Hematopoietic multipotent progenitor cell (in vitro differentiated cells): Measurements from ENCODE around the gene CBLL1. TPM values are rescaled to one million over a fixed set of nuclear protein-coding genes. Genes with fewer than 3 reads are reported as not detected.

ENCODE experiments used
- DNase-seq, 3 donors: peaks; one replicate each; pipeline ENCODE4 v3.0.0-alpha.2; 2011 to 2015; ENCODE audit warnings: low read depth in 2 of 3, low spot score in 2 of 3
- total RNA-seq: library from RNA; depleted of rRNA; stranded (reverse); fragments of >200 nt; gene quantifications from one replicate; pipeline ENCODE4 v1.2.3, GENCODE V29; 2012

Gene CBLL1
- total RNA-seq, 1 donor: 35.3 TPM

DNA sequence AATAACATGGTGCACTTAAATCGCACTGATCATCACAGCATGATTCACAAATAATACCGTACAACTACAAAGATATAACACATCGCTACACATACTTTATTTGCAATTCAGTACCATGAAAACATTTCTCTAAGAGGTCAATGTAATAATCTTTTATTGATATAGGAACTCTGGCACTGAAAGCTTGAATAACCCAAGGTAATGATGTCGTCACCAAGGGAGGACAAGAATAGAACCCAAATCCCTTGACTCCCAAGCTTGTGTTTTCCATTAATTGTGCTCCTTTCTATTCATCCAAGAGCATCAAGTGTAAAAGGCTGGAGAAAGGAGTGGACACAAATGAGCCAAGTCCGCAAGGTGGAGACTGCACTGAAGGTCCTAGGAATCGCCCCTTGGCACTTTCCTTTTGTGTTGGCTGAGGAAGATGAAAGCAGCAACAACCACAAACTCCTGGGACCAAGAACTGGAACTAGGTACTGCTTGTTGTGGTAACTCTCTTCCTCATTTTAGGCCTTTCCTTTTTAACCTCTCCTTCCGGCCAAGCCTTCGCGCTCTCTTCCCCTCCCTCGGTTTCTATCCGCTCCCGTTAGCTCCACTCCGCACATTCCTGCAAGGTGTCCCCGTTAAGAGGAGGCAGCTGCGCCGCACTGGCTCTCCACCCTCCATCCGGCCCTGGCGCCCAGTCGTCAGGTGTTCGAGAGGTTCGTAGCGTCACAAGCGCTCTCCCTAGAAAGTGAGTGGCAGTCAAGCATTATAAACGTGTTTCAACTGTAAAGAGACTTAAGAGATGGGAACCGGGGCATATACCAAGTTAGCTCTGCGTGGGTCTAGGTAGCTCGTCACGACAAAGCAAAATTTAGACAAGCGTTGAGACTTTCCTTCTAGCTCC lies 1.0 kb upstream of the CBLL1 start:
- peak in 1 of 3 donors; percentile 13 for DNase-seq

DNA sequence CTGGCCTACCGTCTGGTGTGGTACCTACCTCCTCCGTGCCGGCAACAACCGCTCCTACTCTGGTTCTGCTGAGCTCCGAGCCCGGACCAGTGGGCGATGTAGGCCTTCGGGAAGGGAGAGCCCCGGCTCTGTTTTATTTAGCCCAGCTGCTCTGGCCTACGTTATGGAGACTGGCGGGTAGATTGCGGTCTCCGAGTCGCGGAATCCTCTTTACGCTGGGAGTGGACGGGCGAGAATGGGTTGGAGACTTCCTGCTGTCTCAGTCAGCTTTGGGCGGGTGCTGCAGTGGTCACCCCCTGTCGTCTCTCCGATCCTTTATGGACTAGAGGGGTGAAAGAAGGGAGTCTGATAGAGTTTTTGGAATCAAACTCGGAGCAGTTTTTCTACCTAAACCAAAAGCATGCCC lies 406 bp downstream of the CBLL1 start:
- no peak for DNase-seq

DNA sequence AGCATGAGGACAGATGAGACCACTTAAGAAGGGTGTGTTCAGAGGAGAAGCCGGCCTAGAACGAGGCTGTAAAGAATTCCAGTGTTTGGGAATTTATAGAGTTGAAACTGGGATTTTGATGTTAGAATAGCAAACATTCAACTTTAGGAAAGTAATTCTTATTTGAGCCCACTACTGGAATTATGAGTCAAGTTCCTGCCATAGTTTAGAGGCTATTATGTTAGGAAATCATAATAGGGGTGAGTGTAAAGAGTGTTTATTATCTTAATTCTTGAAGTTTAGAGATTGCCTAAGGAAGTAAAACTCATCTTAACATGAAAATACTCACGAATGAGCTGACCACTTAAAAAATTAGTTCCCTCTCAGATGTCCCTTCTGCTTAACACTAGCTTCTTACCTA lies 2.1 kb downstream of the CBLL1 start:
- no peak for DNase-seq

DNA sequence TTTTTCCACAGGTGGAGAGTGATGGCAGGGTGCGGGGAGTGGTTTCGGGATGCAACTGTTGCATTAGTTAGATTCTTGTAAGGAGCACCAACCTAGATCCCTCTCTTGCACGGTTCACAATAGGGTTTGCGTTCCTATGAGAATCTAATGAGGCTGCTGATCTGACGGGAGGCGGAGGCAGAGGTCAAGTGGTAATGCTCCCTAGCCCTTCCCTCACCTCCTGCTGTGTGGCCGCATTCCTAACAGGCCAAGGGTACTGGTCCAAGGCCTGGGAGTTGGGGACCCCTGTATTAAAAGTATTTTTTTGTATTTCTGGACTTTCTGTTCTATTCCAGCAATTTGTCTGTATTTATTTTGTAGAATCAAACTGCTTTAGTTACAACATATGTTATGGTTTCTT lies 7.2 kb downstream of the CBLL1 start:
- DNase-seq: no peak

DNA sequence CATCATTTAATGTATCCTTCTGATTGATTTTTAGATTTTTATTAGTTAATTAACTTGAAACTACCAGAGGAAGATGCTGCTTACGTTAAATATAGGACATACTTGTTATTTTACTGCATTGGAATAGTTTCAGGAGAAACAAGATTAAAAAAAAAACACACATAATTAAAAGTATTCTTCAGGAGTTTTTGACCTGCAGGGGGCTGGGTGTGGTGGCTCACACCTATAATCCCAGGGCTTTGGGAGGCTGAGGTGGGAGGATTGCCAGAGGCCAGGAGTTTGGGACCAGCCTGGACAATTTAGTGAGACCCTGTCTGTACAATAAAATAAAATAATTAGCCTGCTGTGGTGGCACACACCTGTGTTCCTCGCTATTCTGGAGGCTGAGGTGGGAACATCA lies 10.7 kb downstream of the CBLL1 start:
- DNase-seq: no peak

DNA sequence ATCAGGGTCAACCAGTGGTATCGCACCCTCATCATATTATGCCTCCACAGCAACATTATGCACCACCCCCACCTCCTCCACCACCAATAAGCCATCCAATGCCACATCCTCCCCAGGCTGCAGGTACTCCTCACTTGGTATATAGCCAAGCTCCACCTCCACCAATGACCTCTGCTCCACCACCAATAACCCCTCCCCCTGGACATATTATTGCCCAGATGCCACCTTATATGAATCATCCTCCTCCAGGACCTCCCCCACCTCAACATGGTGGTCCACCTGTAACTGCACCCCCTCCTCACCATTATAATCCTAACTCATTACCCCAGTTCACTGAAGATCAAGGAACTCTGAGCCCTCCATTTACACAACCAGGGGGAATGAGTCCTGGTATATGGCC lies 14.7 kb downstream of the CBLL1 start:
- no peak for DNase-seq

DNA sequence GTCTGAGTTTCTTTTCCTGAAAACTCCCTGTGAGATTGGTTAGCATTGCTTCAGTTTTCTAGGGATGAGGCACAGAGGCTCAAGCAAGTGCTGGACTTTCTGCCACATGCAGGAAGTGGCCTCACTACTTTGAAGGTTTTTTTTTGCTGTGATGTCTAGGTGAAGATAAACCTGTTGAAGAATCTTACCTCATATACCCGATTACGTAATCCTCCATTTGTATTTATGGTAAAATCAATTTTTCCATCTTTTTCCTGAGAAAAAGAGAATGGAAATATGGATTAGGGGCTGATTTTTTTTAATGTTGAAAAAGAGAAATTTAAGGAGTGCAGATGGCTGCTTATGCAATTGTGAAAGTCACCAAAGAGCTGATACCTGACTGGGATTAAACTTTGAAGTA lies 23.4 kb downstream of the CBLL1 start:
- no peak for DNase-seq

DNA sequence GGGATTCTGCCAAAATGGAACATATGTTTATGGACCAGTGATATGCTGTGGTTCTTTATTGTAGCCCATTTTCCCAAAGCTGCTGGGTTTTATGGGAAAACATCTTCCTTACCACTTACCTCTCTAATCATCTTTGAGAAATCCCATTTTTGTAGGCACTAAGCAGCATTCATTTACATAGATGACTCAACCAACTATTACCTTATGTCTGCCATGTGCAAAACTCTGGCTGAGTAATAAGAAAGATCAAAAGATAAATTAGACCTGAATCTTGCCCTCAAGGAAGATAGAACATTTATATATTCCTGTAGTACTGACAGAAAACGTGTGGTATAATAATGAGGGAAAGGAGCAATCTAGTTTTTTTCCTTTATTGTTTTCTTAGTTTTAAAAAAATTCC lies 24.3 kb downstream of the CBLL1 start:
- no peak for DNase-seq

DNA sequence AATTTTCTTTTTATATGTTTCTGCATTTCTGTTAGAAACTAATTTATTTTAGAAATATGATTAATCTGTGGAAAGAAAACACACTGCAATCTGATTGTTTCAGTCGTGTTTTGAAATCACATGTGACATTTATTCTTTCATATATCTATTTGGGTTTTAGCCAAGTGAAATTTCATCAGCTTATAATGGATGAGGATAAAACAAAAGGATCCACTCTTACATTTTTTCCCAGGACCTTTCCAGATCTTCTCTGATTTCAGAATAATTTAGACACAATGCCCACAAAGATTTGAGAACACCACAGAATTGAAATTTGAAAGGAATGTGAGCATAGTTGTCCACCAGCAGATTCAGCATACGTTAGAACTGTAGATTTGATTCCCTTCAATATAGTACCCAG lies 29.1 kb downstream of the CBLL1 start:
- no peak for DNase-seq

DNA sequence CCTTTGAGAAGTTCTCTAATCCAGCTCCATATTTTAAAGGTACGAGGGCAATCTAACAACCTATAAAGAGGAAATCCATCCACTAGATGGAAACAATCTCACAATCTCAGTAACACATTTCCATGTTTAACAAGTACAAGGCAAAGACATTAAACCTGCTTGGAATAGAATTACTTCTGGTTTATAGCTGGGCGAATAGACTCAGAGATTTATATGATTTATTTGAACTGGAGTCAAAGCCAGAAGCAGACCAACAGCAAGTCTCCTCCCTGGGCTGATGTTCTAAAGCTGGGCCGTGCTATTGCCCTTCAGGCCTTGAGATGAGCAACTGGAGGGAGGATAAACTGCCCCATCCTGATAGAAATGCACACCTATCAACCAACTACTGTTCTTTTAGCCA lies 33.8 kb downstream of the CBLL1 start:
- no peak for DNase-seq

DNA sequence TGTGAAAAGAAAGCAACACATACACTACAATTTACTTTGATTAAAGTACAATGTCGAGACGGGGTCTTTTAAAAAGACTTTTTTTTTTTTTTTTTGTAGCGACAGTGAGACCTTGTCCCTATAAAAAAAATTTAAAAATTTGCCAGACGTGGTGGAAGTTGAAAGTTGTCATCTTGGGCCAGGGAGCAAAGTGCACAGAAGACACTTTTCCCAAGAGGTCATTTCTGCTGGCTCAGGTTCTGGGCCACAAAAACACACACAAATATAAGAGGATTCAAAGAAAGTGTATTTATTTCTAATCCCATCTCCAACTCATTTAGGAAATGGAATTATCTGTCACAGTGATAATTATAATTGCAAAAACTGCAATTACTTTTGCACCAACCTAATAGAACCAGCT lies 34.3 kb downstream of the CBLL1 start:
- no peak for DNase-seq

DNA sequence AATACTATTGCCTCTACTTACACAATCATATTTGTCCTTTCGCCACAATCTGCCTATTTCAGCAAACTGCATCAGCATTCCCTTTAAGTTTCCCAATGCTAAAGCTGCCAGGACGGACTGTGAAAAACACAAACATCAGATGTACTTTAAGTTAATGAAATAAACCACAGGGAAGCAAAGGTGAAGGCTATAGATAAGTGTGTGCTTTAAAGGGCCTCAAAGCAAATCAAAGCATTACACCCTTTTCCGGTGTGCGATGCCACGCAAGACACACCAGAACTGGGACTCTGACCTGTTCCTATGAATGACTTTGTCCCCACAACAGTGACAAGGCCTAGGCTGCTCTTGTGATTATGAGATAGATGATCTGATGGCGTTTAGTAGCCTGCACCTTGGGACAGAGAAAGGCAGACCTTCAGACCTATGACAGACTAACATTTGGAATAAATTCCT lies 35.7 kb downstream of the CBLL1 start:
- peak in 1 of 3 donors; percentile 3 for DNase-seq

DNA sequence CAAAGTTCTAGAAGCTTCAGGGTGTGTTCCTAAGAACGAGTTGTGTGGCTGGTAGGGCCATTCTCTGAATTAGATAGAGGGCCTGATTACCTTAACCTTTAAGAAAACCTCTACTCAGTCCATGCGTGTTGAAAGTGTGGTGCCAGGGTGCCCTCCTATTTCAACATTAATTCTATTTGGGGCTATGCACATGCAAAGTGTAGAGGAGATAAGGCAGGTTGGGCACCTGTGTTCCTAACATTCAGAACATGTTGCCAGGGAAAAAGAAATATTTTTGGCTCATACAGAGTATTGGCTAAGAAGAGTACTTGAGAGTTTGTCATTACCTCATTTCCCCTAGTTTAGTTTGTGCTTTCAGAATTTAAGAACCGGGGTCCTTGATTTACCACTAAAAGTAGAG lies 38.4 kb downstream of the CBLL1 start:
- DNase-seq: no peak

DNA sequence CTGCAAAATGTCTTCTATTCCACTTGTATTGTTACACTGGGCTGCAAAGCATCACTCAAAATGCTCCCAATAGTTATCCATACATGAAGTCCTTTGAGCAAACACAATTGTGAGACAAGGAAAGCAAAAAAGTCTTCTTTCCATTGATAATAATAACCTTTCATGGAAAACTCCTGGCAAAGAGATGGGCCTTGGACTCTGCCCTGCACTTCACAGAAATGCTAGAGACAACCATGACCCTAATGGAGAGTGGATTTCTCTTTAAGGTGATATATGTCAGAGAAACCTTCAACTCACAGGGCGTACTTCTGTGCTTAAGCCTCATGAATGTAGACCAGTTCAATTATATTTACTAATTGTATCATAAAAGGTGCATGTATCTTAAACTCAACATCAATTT lies 39.7 kb downstream of the CBLL1 start:
- no peak for DNase-seq

DNA sequence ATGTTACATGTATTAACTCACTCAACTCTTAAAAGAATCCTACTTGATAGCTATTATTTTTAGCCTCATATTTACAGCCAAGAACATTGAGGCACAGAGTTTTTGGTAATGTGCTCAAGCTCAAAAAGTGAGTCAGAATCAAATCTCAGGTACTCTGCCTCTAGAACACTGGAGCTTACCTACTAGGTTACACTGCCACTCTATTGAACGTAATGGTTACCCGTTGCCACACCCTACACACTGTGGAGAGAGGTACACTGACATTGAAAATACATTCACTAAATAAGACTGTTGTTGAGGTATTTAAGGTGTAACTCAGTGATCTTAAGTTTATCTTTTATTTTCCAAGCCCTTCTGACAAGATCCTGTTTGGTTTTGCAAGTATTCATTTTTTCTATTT lies 41.2 kb downstream of the CBLL1 start:
- no peak for DNase-seq

DNA sequence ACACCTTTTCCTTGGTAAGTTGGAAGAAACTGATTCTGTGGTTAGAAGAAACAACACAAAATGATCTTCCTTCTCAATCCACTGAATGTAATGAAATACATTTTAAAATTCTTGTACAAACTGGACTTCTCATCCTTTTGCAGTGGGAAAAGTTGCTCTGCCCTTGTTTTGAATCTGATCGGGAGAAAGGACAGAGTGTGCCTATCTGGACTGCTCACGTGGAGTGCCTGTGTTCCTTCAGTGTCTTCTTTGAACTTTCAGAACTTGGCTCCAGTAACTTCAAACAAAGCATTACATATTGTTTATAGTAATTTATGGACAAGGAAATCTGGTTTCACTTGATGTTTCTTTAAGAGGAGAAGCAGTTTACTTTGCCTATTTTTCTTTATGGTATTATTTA lies 42.0 kb downstream of the CBLL1 start:
- DNase-seq: no peak

DNA sequence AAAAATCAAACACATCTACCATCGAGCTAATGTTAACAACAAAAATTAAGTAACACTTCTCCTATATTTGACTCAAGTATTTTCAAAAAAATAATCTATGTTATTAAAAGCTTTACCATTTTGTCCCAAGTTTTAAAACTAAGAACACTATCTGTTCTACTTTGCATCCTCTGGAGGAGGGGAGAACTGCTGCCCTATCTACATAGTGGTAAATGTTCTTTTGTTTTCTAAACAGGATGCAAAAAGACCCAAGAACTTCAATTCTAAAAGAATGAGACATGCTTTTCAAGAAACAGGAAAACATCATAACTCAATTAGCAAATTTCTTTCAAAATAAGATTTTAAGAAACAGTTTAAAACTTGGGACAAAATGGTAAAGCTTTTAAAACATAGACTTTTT lies 44.3 kb downstream of the CBLL1 start:
- DNase-seq: no peak

DNA sequence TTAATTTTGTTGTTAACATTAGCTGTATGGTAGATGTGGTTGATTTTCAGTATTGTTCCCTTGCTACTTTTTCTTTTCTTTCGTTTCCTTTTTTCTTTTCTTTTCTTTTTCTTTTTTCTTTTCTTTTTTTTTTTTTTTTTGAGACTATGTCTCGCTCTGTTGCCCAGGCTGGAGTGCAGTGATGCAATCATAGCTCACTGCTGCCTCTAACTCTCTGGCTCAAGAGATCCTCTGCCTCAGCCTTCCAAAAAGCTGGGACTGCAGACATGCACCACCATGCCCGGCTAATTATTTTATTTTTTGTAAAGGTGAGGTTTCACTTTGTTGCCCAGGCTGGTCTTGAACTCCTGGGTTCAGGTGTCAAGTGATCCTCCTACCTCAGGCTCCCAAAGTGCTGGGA lies 44.7 kb downstream of the CBLL1 start:
- DNase-seq: no peak

DNA sequence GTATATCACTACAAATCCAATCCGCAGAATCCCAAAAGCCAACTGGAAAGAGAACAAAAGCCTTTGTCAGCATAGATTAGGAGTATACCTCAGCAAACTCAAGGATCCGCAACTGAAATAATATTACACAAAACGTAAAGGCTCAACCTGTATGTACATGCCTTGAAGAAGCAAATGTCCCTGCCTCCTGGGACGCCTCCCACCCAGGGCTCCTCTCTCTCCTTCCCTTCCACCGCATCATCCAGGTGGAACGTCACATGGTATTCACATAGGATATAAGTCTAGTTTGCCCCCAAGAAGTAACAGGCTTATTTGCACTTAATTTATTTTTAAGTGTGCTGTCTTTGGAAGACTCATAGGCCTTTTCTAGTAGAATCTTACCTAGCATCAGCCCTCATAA lies 45.7 kb downstream of the CBLL1 start:
- DNase-seq: no peak

DNA sequence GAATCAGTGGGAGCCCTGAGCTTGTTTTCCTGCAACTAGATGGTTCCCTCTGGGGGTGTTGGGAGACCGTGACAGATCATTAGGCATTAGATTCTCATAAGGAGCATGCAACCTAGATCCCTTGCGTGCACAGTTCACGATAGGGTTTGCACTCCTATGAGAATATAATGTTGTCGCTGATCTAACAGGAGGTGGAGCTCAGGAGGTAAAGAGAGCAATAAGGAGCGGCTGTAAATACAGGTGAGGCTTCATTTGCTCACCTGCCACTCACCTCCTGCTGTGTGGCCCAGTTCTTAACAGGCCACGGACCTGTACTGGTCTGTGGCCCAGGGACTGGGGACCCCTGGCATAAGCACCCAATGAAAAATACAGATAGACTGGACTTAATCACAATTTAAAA lies 48.4 kb downstream of the CBLL1 start:
- DNase-seq: no peak

DNA sequence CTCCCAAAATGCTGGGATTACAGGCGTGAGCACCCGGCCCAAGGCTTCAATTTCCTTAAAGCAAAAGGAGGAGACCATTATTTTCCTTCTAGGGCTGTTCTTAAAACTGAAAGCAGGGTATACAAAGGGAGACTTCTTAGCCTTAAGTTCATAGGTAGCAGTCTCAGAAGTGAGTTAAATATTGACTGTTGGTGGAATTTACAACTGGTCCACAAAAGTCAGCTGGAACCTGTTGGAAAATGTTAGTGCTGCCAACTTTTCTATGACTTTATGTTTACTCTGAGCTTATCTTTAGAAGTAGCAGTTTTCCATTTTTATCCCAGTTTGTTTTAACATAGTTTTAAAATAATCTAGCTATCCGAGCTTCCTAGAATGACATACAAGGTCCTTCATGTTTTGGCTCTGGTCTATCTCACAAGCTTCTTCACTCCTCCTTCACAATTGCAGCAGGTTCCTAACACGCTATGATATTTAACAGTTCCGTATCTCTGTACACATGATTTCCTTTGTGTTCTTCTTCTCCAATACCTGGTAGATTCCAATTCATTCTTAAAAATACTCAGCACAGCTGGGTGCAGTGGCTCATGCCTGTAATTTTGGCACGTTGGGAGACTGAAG lies 55.8 kb downstream of the CBLL1 start:
- no peak for DNase-seq

DNA sequence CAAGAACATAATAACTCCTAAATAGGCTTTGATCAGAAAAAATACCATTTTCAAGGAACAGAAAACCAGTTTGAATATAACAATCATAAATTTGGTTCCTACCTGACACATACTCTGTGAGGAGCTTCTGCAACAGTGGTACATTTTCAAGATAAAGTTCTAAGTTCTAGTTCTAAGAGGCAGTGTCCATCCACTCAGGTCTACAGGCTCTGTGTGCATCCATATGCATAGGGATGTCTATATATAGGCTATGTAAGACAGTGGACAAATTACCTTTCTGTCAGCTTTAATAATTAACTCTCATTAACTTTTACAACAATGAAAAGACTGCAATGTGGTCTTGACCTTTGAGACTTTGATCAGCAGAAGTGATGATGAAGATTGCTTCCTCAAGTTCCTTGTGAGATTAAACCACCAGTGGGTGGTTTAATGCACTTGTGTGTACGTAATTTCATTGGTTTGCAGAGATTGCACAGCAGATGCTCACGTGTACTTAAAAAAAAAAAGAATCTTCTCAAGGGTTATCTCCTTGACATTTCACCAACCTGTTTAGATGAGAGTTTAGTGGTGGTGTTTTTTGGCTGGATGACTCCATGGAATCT lies 59.2 kb downstream of the CBLL1 start, which contains the start of gene SLC26A3:
TSS of gene SLC26A3 (minus strand) at position 215 of the 602 bp plus-strand sequence. CDS start 8,714 bp downstream, outside the sequence.
- no peak for DNase-seq
